GM21529 (cell line): ENCODE results near the gene SRPK3.

Experiments used
- ATAC-seq: cut with Tn5 transposase; IDR thresholded peaks from one replicate; pipeline ENCODE4 v1.9.1; 2021; ENCODE audit not compliant: unreplicated experiment

Gene SRPK3

GRCh38 chrX:153781428-153782047 is 697 bp downstream of the SRPK3 start:
- ATAC-seq, result no peak

- no peak for ATAC-seq
These were observed 1.5 kb downstream of the SRPK3 start for GRCh38 chrX:153782313-153782712.

GRCh38 chrX:153782871-153783270 is 2.0 kb downstream of the SRPK3 start:
- ATAC-seq, result no peak

GRCh38 chrX:153783378-153784013 is 2.7 kb downstream of the SRPK3 start:
- no peak for ATAC-seq

GRCh38 chrX:153784325-153784967 is 3.6 kb downstream of the SRPK3 start:
- no peak for ATAC-seq

GRCh38 chrX:153786669-153787068 is 5.8 kb downstream of the SRPK3 start:
- no peak for ATAC-seq

- no peak for ATAC-seq
These were observed 8.8 kb downstream of the SRPK3 start for GRCh38 chrX:153789654-153790053.

GRCh38 chrX:153791104-153791852 is 10.4 kb downstream of the SRPK3 start:
- ATAC-seq, result no peak

- no peak for ATAC-seq
These were observed 11.5 kb downstream of the SRPK3 start for GRCh38 chrX:153792368-153792767.

GRCh38 chrX:153793291-153793690 is 12.4 kb downstream of the SRPK3 start:
- no peak for ATAC-seq

- ATAC-seq, result peak; percentile 94
These were observed 13.4 kb downstream of the SRPK3 start, which contains the start of the genes IDH3G and SSR4 for GRCh38 chrX:153794018-153794896. Gene IDH3G, minus strand, starts transcription at chrX:153794375. Its CDS starts 49 bp downstream, at chrX:153794326. Gene SSR4, plus strand, starts transcription at chrX:153794668. Its CDS starts 20 bp downstream, at chrX:153794688.

- no peak for ATAC-seq
These were observed 14.3 kb downstream of the SRPK3 start for GRCh38 chrX:153794897-153795816.

GRCh38 chrX:153797415-153798015 is 16.7 kb downstream of the SRPK3 start:
- ATAC-seq, result no peak

- ATAC-seq, result no peak
These were observed 18.5 kb downstream of the SRPK3 start for GRCh38 chrX:153799326-153799725.

- no peak for ATAC-seq
These were observed 19.4 kb downstream of the SRPK3 start for GRCh38 chrX:153800177-153800722.

- no peak for ATAC-seq
These were observed 19.9 kb downstream of the SRPK3 start for GRCh38 chrX:153800746-153801145.

- no peak for ATAC-seq
These were observed 20.8 kb downstream of the SRPK3 start for GRCh38 chrX:153801669-153802068.

- no peak for ATAC-seq
These were observed 21.7 kb downstream of the SRPK3 start for GRCh38 chrX:153802513-153803045.
